GM21367 (cell line): Measurements from ENCODE around the gene ZSWIM3.

Experiments used
- ATAC-seq: cut with Tn5 transposase; IDR thresholded peaks from one replicate; pipeline ENCODE4 v1.9.1; 2021; ENCODE audit not compliant: unreplicated experiment

The ZSWIM3 gene

GRCh38 chr20:45927071-45927878 lies 69.9 kb downstream of the ZSWIM3 start:
- ATAC-seq = no peak
